IMR-90 (cell line): ENCODE results near the gene BAHD1. TPM values are rescaled to one million over a fixed set of nuclear protein-coding genes. Genes with fewer than 3 reads are reported as not detected.
A peak's percentile ranks its signal among the peaks of the same experiment; 100 is the strongest.

ENCODE experiments used
- ATAC-seq: fragments of 200-7000 bp; cut with Tn5 transposase; 2 replicates; pipeline ENCODE4 v1.9.1; 2020; ENCODE audit warnings: low read depth, mild to moderate bottlenecking, moderate library complexity
- BruUV-seq: library from RNA; stranded (reverse); fragments of 400-500 nt; replicated peaks from 2 replicates; lab custom pipeline; 2021; lab: Mats Ljungman, UMichigan
- CTCF ChIA-PET: fragments of 300-600 bp; formaldehyde crosslinking; extraction: SDS; loops from one replicate; lab custom pipeline; 2021; ENCODE audit warnings: antibody characterized with exemption; lab: Yijun Ruan, JAX
- POLR2A ChIA-PET: fragments of 300-600 bp; sonication (Branson Sonifier 250); formaldehyde crosslinking; loops from one replicate; lab custom pipeline; 2022; ENCODE audit warnings: antibody characterized with exemption; ENCODE audit not compliant: unreplicated experiment; lab: Charles Lee
- DNase-seq: peaks from one replicate; pipeline ENCODE4 v3.0.0; 2013
- H2AFZ ChIP-seq: replicated peaks from 2 replicates; pipeline ENCODE3; 2013; ENCODE audit warnings: low read length, mild to moderate bottlenecking; ENCODE audit not compliant: poor library complexity
- H2AK5ac ChIP-seq: 2 replicates; pipeline ENCODE4 v1.6.1; 2013; ENCODE audit warnings: low read depth, low read length, inconsistent platforms
- H2AK9ac ChIP-seq: replicated peaks from 2 replicates; pipeline ENCODE3; 2013; ENCODE audit warnings: mild to moderate bottlenecking, low read depth, low read length, moderate library complexity; ENCODE audit not compliant: poor library complexity
- H2BK120ac ChIP-seq: 2 replicates; pipeline ENCODE4 v1.6.1; 2013; ENCODE audit warnings: low read depth, low read length, inconsistent platforms
- H2BK15ac ChIP-seq: 3 replicates; pipeline ENCODE4 v1.6.1; 2013; ENCODE audit warnings: low read depth, low read length, inconsistent platforms
- H2BK20ac ChIP-seq: 2 replicates; pipeline ENCODE4 v1.6.1; 2013; ENCODE audit warnings: low read depth, mild to moderate bottlenecking, inconsistent platforms, low read length, moderate library complexity
- H2BK5ac ChIP-seq: 2 replicates; pipeline ENCODE4 v1.6.1; 2013; ENCODE audit warnings: mild to moderate bottlenecking, low read depth, low read length, inconsistent platforms; ENCODE audit not compliant: poor library complexity, severe bottlenecking
- H3K14ac ChIP-seq: replicated peaks from 2 replicates; pipeline ENCODE4 v1.6.1; 2013; ENCODE audit warnings: low read depth, low read length, inconsistent platforms
- H3K18ac ChIP-seq: 2 replicates; pipeline ENCODE4 v1.6.1; 2013; ENCODE audit warnings: low read depth, low read length, control low read depth
- H3K23ac ChIP-seq: 2 replicates; pipeline ENCODE4 v1.6.1; 2013; ENCODE audit warnings: low read depth, low read length, inconsistent platforms
- H3K27ac ChIP-seq: 2 replicates; pipeline ENCODE4 v1.5.1; 2013; ENCODE audit warnings: mild to moderate bottlenecking, control low read depth, low read length; ENCODE audit not compliant: insufficient read depth
- H3K27me3 ChIP-seq: 2 replicates; pipeline ENCODE4 v1.6.1; 2013; ENCODE audit warnings: low read length; ENCODE audit not compliant: control insufficient read depth, insufficient read depth
- H3K36me3 ChIP-seq: 2 replicates; pipeline ENCODE4 v1.6.1; 2013; ENCODE audit warnings: low read length, mixed read lengths; ENCODE audit not compliant: control insufficient read depth, insufficient read depth
- H3K4ac ChIP-seq: 2 replicates; pipeline ENCODE4 v1.6.1; 2013; ENCODE audit warnings: low read depth, low read length, inconsistent platforms
- H3K4me1 ChIP-seq: 2 replicates; pipeline ENCODE4 v1.6.1; 2013; ENCODE audit warnings: low read length, mixed read lengths; ENCODE audit not compliant: control insufficient read depth, insufficient read depth
- H3K4me2 ChIP-seq: 2 replicates; pipeline ENCODE4 v1.6.1; 2013; ENCODE audit warnings: low read depth, mild to moderate bottlenecking, control low read depth, low read length, moderate library complexity
- H3K4me3 ChIP-seq: 2 replicates; pipeline ENCODE4 v1.5.1; 2013; ENCODE audit warnings: low read depth, mild to moderate bottlenecking, control low read depth, low read length, moderate library complexity; ENCODE audit not compliant: insufficient read depth
- H3K56ac ChIP-seq: 2 replicates; pipeline ENCODE4 v1.6.1; 2013; ENCODE audit warnings: low read length, inconsistent platforms; ENCODE audit not compliant: insufficient read depth; ENCODE audit errors: extremely low read depth
- H3K79me1 ChIP-seq, 2 experiments: 2 replicates each; pipeline ENCODE4 v1.6.1; 2013; ENCODE audit warnings: low read length in 2 of 2, inconsistent platforms in 1 of 2, low read depth in 1 of 2
- H3K9ac ChIP-seq: 2 replicates; pipeline ENCODE4 v1.6.1; 2013; ENCODE audit warnings: low read depth, low read length, control low read depth
- H3K9me1 ChIP-seq: 2 replicates; pipeline ENCODE4 v1.6.1; 2013; ENCODE audit warnings: low read length, inconsistent platforms; ENCODE audit not compliant: insufficient read depth
- H3K9me3 ChIP-seq: 2 replicates; pipeline ENCODE4 v1.6.1; 2013; ENCODE audit warnings: low read length; ENCODE audit not compliant: control insufficient read depth, insufficient read depth
- H4K20me1 ChIP-seq: 2 replicates; pipeline ENCODE4 v1.6.1; 2013; ENCODE audit warnings: low read length, inconsistent platforms; ENCODE audit not compliant: insufficient read depth
- H4K5ac ChIP-seq: 2 replicates; pipeline ENCODE4 v1.6.1; 2013; ENCODE audit warnings: mild to moderate bottlenecking, low read depth, low read length, control low read depth
- H4K8ac ChIP-seq, 2 experiments: 2 replicates each; pipeline ENCODE4 v1.6.1; 2013; ENCODE audit warnings: low read depth in 2 of 2, low read length in 2 of 2, control low read depth in 1 of 2, inconsistent platforms in 1 of 2
- H4K91ac ChIP-seq: 2 replicates; pipeline ENCODE4 v1.6.1; 2013; ENCODE audit warnings: low read depth, low read length, inconsistent platforms; ENCODE audit not compliant: insufficient read depth
- CEBPB ChIP-seq: IDR thresholded peaks from 2 replicates; pipeline ENCODE4 v1.6.1; 2012; ENCODE audit warnings: low read depth, low read length, improper control_type of control experiment
- POLR2A ChIP-seq: IDR thresholded peaks from 2 replicates; pipeline ENCODE4 v1.6.1; 2012; ENCODE audit warnings: mild to moderate bottlenecking, low read depth, low read length
- RAD21 ChIP-seq: IDR thresholded peaks from 2 replicates; pipeline ENCODE4 v1.6.1; 2012; ENCODE audit warnings: low read length, improper control_type of control experiment
- SMC3 ChIP-seq: fragments of 150-350 bp; IDR thresholded peaks from 2 replicates; pipeline ENCODE4 v1.6.1; 2016; ENCODE audit warnings: low read depth, mild to moderate bottlenecking, antibody characterized with exemption, low read length, moderate library complexity
- WGBS, 2 experiments: methylation state at CpG; one replicate each; pipeline versions ENCODE4 v1.1.5 to v1.1.7; 2013; ENCODE audit warnings: missing lambda C conversion rate in 2 of 2; ENCODE audit not compliant: insufficient read length in 1 of 2; ENCODE audit errors: extremely low coverage in 2 of 2; 5-methylcytosine and 5-hydroxymethylcytosine counted together
- dilution Hi-C: fragments of 300-500 bp; cut with HindIII; formaldehyde crosslinking; loops from one replicate; pipeline ENCODE4 v1.14.3; 2018; ENCODE audit warnings: low sequenced_read_pairs; ENCODE audit not compliant: unreplicated experiment
- in situ Hi-C: fragments of 300-500 bp; cut with MboI; formaldehyde crosslinking; loops from 3 replicates; pipeline ENCODE4 v1.14.3; 2019; ENCODE audit warnings: low sequenced_read_pairs, inconsistent platforms, mixed read lengths
- intact Hi-C: fragments of 100-400 bp; cut with micrococcal nuclease; formaldehyde crosslinking; loops from 2 replicates; pipeline ENCODE4 v1.10.0; 2022
- polyA plus RNA-seq, 3 experiments: library from polyadenylated mRNA; depleted of rRNA; stranded (reverse); fragments of >200 nt; gene quantifications; 2 replicates each; pipeline ENCODE4 v1.2.3, GENCODE V29; 2012; ENCODE audit warnings: low replicate concordance in 1 of 3
- total RNA-seq: library from RNA; depleted of rRNA; stranded (reverse); fragments of >200 nt; gene quantifications from 2 replicates; pipeline ENCODE4 v1.2.3, GENCODE V29; 2012
- TF ChIP-seq, protein P1 (sequence below): fragments of 150-350 bp; IDR thresholded peaks from 2 replicates; pipeline ENCODE4 v1.6.1; 2016; ENCODE audit warnings: low read depth, mild to moderate bottlenecking, low read length, moderate library complexity, borderline replicate concordance

The BAHD1 gene
- total and polyA plus RNA-seq, 2 of the 4 experiments (the other 2 are of a cell fraction) = 3.0 to 8.7 TPM

DNA sequence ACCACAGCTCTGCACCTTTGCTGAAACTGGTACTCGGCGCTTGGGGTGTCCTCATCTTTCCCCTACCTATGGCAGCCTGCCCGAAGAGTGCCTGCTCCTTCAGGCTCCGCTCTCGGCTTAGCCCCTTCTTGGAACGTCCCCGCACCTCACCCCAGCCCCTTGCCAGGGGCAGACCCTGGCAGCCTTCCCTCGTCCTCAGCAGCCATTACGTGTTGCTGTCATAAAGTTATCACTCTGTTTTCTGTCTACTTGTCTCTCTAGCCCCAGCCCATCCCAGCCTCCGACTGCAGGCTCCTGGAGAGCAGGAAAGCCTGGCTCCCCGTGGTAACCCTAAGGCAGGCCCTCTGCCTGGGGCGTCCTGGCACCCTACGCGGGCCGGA is 5.1 kb upstream of the BAHD1 start:
- no peak overlapping the region for H3K9ac ChIP-seq
- peaks cover 4% of the 10 kb centered on the region; the same call in 1 of the 2 replicates for H3K9me1 ChIP-seq
- no TSS peak for BruUV-seq
- ChIA-PET CTCF (no interaction called here), POLR2A (no interaction called here)
- peak overlapping the region; percentile 34 for H2AK9ac ChIP-seq
- H2BK20ac ChIP-seq = no peak overlapping the region
- no peak overlapping the region for H2BK5ac ChIP-seq
- H4K5ac ChIP-seq = no peak overlapping the region
- H3K9me3 ChIP-seq = no peaks in the 10 kb centered on the region
- H3K4me1 ChIP-seq = peaks cover 14% of the 10 kb centered on the region
- WGBS, 2 experiments = 18% methylated on average over 7 of the region's 15 CpGs; no CpG with 5 or more reads in 1 of the 2 experiments
- H2AK5ac ChIP-seq = no peak overlapping the region
- no peaks in the 10 kb centered on the region for H4K20me1 ChIP-seq
- H3K23ac ChIP-seq = no peak overlapping the region
- no peak overlapping the region for H3K14ac ChIP-seq
- no peak overlapping the region for H3K18ac ChIP-seq
- no peak for DNase-seq
- no peak for ATAC-seq
- TF ChIP-seq SMC3 (no peak), CEBPB (no peak), POLR2A (no peak), RAD21 (no peak)
- TF ChIP-seq, protein P1, sequence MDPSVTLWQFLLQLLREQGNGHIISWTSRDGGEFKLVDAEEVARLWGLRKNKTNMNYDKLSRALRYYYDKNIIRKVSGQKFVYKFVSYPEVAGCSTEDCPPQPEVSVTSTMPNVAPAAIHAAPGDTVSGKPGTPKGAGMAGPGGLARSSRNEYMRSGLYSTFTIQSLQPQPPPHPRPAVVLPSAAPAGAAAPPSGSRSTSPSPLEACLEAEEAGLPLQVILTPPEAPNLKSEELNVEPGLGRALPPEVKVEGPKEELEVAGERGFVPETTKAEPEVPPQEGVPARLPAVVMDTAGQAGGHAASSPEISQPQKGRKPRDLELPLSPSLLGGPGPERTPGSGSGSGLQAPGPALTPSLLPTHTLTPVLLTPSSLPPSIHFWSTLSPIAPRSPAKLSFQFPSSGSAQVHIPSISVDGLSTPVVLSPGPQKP = no peak
- H3K4ac ChIP-seq = no peak overlapping the region
- H3K4me2 ChIP-seq = peak overlapping the region; percentile 36; the same call in 1 of the 2 replicates
- dilution Hi-C loops (no loop called here), in situ Hi-C loops (no loop called here), intact Hi-C loops (no loop called here)
- no peak overlapping the region for H3K27ac ChIP-seq
- no peaks in the 10 kb centered on the region for H3K36me3 ChIP-seq
- H3K27me3 ChIP-seq = peaks cover 80% of the 10 kb centered on the region
- no peak overlapping the region for H4K8ac ChIP-seq
- peak overlapping the region; percentile 83 for H2AFZ ChIP-seq
- H2BK15ac ChIP-seq = no peak overlapping the region
- H3K79me1 ChIP-seq = no peaks in the 10 kb centered on the region
- no peak overlapping the region for H3K56ac ChIP-seq
- no peak overlapping the region for H2BK120ac ChIP-seq
- H3K4me3 ChIP-seq = peak overlapping the region; percentile 24; the same call in 1 of the 2 replicates
- H4K91ac ChIP-seq = no peak overlapping the region
